WTC11 (cell line): ENCODE data around the gene GLI1. TPM values are rescaled to one million over a fixed set of nuclear protein-coding genes. Genes with fewer than 3 reads are reported as not detected.

Source experiments
- ATAC-seq: fragments of 200-7000 bp; cut with Tn5 transposase; 2 replicates; pipeline ENCODE4 v1.10.0; 2021; ENCODE audit warnings: mild to moderate bottlenecking, moderate library complexity
- CTCF ChIA-PET: fragments of 300-600 bp; sonication (Branson Sonifier 250); formaldehyde crosslinking; loops from one replicate; lab custom pipeline; 2021; ENCODE audit warnings: antibody characterized with exemption; lab: Charles Lee
- POLR2A ChIA-PET: fragments of 350-600 bp; sonication (Branson Sonifier 250); formaldehyde crosslinking; loops from one replicate; lab custom pipeline; 2021; ENCODE audit warnings: antibody characterized with exemption; lab: Charles Lee
- DNase-seq: peaks from one replicate; pipeline ENCODE4 v3.0.0; 2021; ENCODE audit warnings: low spot score
- H3K27ac Mint-ChIP-seq: 2 replicates; pipeline ENCODE4 v1.8.0; 2021; ENCODE audit warnings: mixed read lengths
- H3K27me3 Mint-ChIP-seq: 2 replicates; pipeline ENCODE4 v1.8.0; 2021; ENCODE audit warnings: low read depth, mild to moderate bottlenecking, moderate library complexity, mixed read lengths
- H3K36me3 Mint-ChIP-seq: 2 replicates; pipeline ENCODE4 v1.8.0; 2021; ENCODE audit warnings: mixed read lengths
- H3K4me1 Mint-ChIP-seq: 2 replicates; pipeline ENCODE4 v1.8.0; 2022; ENCODE audit warnings: mixed read lengths
- H3K4me3 Mint-ChIP-seq: 2 replicates; pipeline ENCODE4 v1.8.0; 2021; ENCODE audit warnings: mild to moderate bottlenecking, moderate library complexity, mixed read lengths
- H3K9me3 Mint-ChIP-seq: 2 replicates; pipeline ENCODE4 v1.8.0; 2021; ENCODE audit warnings: mixed read lengths
- JAZF1 ChIP-seq: fragments of 250-450 bp; sonication (Bioruptor Pico); IDR thresholded peaks from 2 replicates; pipeline ENCODE4 v1.9.0; 2021; ENCODE audit warnings: moderate library complexity, mild to moderate bottlenecking, inconsistent platforms
- MXD4 ChIP-seq: fragments of 250-450 bp; sonication (Bioruptor Pico); IDR thresholded peaks from 2 replicates; pipeline ENCODE4 v1.8.0; 2021; ENCODE audit warnings: mild to moderate bottlenecking, moderate library complexity, borderline replicate concordance
- NR1H2 ChIP-seq: sonication (generic); formaldehyde crosslinking; IDR thresholded peaks from 2 replicates; pipeline ENCODE4 v1.9.0; 2021; ENCODE audit warnings: mild to moderate bottlenecking, moderate library complexity, missing genetic modification reagents
- OVOL2 ChIP-seq: fragments of 250-450 bp; sonication (Bioruptor Pico); IDR thresholded peaks from 2 replicates; pipeline ENCODE4 v1.9.0; 2021; ENCODE audit warnings: mild to moderate bottlenecking, borderline replicate concordance
- SOX15 ChIP-seq: fragments of 250-450 bp; sonication (Bioruptor Pico); IDR thresholded peaks from 2 replicates; pipeline ENCODE4 v1.9.0; 2021; ENCODE audit warnings: mild to moderate bottlenecking
- ZNF512 ChIP-seq: sonication (generic); formaldehyde crosslinking; IDR thresholded peaks from 2 replicates; pipeline ENCODE4 v1.8.1; 2022; ENCODE audit warnings: missing genetic modification reagents, borderline replicate concordance
- microRNA-seq: library from miRNA; unstranded; fragments of <30 nt; microRNA quantifications from one replicate; pipeline ENCODE4 v1.2.0, GENCODE V29; 2022; ENCODE audit warnings: borderline number of aligned reads
- total RNA-seq: library from RNA; stranded (reverse); gene quantifications from 3 replicates; pipeline ENCODE4 v1.2.3, GENCODE V29; 2021
- TF ChIP-seq, protein P1 (sequence below): sonication (generic); formaldehyde crosslinking; IDR thresholded peaks from 2 replicates; pipeline ENCODE4 v1.8.1; 2022; ENCODE audit warnings: low read depth, missing genetic modification reagents, borderline replicate concordance
- TF ChIP-seq, protein P2 (sequence below): sonication (generic); formaldehyde crosslinking; IDR thresholded peaks from 2 replicates; pipeline ENCODE4 v1.8.0; 2022; ENCODE audit warnings: mild to moderate bottlenecking, missing genetic modification reagents

GLI1 gene
- total RNA-seq, 1 experiment from 2014 or later: 16.2 TPM

DNA sequence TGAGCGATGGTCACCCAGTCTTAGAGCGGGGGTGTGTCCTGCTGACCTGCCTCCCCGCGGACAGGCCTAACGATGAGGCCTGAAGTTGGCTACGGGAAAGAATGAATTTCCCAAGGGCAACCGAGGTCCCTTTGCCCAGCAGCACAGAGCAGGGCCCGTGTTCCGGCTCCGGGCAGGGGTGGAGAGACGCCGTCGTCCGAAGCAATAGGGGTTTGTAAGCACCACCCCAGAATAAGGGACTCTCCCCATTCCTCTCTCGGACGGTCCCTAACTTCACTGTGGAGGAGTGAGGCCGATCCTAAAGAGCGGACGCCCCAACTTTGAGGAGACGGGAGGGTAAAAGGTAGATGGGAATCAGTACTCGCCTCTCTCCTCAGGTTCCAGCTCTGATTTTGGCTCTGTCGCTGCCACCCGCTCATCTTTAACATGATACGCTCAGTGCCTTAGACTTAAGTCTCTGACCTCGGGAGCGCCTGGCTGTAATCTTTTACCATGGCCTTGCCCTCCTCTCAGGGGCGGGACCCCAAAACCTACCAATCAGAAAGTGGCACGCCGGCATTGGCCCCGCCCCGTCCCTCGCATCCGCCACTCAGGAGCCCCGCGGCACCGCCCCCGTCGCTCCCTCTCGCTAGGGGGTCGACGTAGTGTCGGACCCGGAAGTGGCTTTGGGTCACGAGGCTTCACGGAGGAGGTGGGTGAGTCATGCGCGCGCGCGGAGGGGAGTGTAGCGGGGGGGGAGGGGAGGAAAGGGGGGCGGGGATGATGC, 60.7 kb downstream of the GLI1 start, which contains the start of gene DDIT3 (continued):
- no peak for TF ChIP-seq OVOL2 (CRISPR knock-in tag)
- no peak for TF ChIP-seq NR1H2 (CRISPR knock-in tag)

GRCh38 chr12:57521525-57522010, 62.0 kb downstream of the GLI1 start:
- ChIA-PET POLR2A (no interaction called here), CTCF (no interaction called here)
- peaks cover 42% of the 10 kb centered on the region for H3K4me1 Mint-ChIP-seq
- no peaks in the 10 kb centered on the region for H3K9me3 Mint-ChIP-seq
- H3K27ac Mint-ChIP-seq: peak overlapping the region; percentile 91
- peak; percentile 46 for DNase-seq
- TF ChIP-seq JAZF1 (CRISPR knock-in tag) (no peak), SOX15 (no peak), MXD4 (CRISPR knock-in tag) (no peak), ZNF512 (CRISPR knock-in tag) (no peak)
- TF ChIP-seq, protein P1, sequence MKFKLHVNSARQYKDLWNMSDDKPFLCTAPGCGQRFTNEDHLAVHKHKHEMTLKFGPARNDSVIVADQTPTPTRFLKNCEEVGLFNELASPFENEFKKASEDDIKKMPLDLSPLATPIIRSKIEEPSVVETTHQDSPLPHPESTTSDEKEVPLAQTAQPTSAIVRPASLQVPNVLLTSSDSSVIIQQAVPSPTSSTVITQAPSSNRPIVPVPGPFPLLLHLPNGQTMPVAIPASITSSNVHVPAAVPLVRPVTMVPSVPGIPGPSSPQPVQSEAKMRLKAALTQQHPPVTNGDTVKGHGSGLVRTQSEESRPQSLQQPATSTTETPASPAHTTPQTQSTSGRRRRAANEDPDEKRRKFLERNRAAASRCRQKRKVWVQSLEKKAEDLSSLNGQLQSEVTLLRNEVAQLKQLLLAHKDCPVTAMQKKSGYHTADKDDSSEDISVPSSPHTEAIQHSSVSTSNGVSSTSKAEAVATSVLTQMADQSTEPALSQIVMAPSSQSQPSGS (CRISPR knock-in tag): no peak
- TF ChIP-seq, protein P2, sequence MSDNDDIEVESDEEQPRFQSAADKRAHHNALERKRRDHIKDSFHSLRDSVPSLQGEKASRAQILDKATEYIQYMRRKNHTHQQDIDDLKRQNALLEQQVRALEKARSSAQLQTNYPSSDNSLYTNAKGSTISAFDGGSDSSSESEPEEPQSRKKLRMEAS: no peak
- TF ChIP-seq, all 79 proteins: peak for 0
- H3K27me3 Mint-ChIP-seq: peaks cover 3% of the 10 kb centered on the region; the same call in 1 of the 2 replicates
- peak; percentile 3; the same call in 1 of the 2 replicates for ATAC-seq
- H3K4me3 Mint-ChIP-seq: peak overlapping the region; percentile 96
- peaks cover 24% of the 10 kb centered on the region for H3K36me3 Mint-ChIP-seq

Small RNA genes lying within 50 kb of the gene (microRNA-seq; reads per million reads assigned to microRNA genes)
- not detected for gene MIR616
- gene MIR6758: 1.4 reads per million

Other genes starting within 250 kb of the GLI1 start
- gene NXPH4, start 243.0 kb upstream of the GLI1 start, total RNA-seq: 3.7 to 4.9 TPM (median 4.4 TPM) in 3 replicates
- 262 to 297 TPM (median 265 TPM) in 3 replicates for gene SHMT2, start 230.1 kb upstream of the GLI1 start, total RNA-seq
- 3.2 to 3.4 TPM (median 3.3 TPM) in 3 replicates for gene STAC3, start 208.6 kb upstream of the GLI1 start, total RNA-seq
- 34.7 to 39.8 TPM (median 37.5 TPM) in 3 replicates for gene R3HDM2, start 28.7 kb upstream of the GLI1 start, total RNA-seq
- 0.09 to 0.20 TPM (median 0.16 TPM) in 3 replicates for gene INHBC, start 25.0 kb upstream of the GLI1 start, total RNA-seq
- 3.2 to 5.0 TPM (median 3.3 TPM) in 3 replicates for gene INHBE, start 4.5 kb upstream of the GLI1 start, total RNA-seq
- gene ARHGAP9, start 20.1 kb downstream of the GLI1 start, total RNA-seq: 3.6 to 3.9 TPM (median 3.8 TPM) in 3 replicates
- gene MARS1, start 28.3 kb downstream of the GLI1 start, total RNA-seq: 283 to 367 TPM (median 314 TPM) in 3 replicates
- 3.4 to 5.3 TPM (median 3.9 TPM) in 3 replicates for gene DDIT3, start 60.7 kb downstream of the GLI1 start, total RNA-seq
- gene MBD6, start 63.0 kb downstream of the GLI1 start, total RNA-seq: 46.3 to 59.4 TPM (median 56.2 TPM) in 3 replicates
- 93.5 to 94.4 TPM (median 94.4 TPM) in 3 replicates for gene DCTN2, start 87.4 kb downstream of the GLI1 start, total RNA-seq
- 15.9 to 17.9 TPM (median 16.1 TPM) in 3 replicates for gene KIF5A, start 90.3 kb downstream of the GLI1 start, total RNA-seq
- 25.4 to 26.9 TPM (median 25.8 TPM) in 3 replicates for gene PIP4K2C, start 131.4 kb downstream of the GLI1 start, total RNA-seq
- 52.4 to 57.0 TPM (median 55.7 TPM) in 3 replicates for gene DTX3, start 145.0 kb downstream of the GLI1 start, total RNA-seq
- gene ARHGEF25, start 151.7 kb downstream of the GLI1 start, total RNA-seq: 11.9 to 19.0 TPM (median 17.2 TPM) in 3 replicates
- gene B4GALNT1, start 173.4 kb downstream of the GLI1 start, total RNA-seq: 0.46 to 1.2 TPM (median 1.2 TPM) in 3 replicates
- 77.5 to 93.9 TPM (median 93.1 TPM) in 3 replicates for gene OS9, start 234.3 kb downstream of the GLI1 start, total RNA-seq